ELR (cell line): Measurements from ENCODE around the gene KCNIP4.
"Not testable (repeated sequence)": the region's sequence is repeated elsewhere in the genome, so short reads cannot be mapped to it uniquely, and the experiment has no call there.

Source experiments
- DNase-seq: peaks from one replicate; pipeline ENCODE4 v3.0.0-alpha.2; 2015; ENCODE audit warnings: low read depth

KCNIP4 gene

DNA sequence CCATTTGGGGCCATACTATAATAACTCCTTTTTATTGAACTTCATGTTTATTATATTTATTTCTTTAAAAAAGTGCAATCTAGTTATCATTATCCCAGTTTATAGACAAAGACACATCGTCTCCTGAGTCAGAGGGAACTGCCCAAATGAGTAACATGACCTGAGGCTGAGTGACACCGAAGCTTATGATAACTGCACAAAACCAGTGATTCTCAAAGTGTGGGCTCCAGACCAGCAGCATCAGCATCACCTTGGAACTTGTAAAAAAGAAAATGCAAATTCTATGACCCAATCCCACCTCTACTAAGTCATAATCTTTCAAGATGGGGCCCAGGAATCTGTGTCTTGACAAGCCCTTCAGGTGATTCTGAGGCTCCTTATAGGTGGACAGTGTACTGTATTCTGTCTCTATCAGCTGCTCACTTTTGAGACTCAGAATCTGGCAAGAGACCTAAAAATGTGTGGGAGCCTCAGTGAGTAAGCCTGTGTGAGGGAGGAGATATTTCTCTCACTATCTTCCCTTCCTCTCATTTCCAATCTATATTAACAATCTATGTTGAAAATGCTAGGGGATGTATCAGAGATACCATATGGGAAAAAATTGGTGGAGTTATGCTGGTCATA, 1101.3 kb downstream of the KCNIP4 start:
- DNase-seq = peak; percentile 22

DNA sequence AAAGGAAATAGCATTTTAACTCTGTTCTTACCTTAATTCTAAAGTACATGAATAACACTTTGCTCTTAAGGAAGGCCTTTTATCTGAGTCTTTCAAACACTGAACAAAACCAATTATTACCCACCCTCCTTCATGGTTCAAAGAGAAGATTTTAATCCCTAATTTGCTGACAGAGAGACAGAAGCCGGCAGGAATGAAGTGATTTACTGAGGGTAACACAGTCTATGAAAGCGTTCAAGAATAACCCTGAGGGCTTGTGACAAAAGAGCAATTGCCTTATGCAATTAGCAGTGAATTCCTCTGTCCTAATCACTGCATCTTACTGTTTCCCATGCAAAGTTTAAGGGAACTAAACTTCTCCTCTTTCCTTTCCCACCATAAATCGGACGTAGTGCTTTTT, 1104.3 kb downstream of the KCNIP4 start:
- DNase-seq = no peak

DNA sequence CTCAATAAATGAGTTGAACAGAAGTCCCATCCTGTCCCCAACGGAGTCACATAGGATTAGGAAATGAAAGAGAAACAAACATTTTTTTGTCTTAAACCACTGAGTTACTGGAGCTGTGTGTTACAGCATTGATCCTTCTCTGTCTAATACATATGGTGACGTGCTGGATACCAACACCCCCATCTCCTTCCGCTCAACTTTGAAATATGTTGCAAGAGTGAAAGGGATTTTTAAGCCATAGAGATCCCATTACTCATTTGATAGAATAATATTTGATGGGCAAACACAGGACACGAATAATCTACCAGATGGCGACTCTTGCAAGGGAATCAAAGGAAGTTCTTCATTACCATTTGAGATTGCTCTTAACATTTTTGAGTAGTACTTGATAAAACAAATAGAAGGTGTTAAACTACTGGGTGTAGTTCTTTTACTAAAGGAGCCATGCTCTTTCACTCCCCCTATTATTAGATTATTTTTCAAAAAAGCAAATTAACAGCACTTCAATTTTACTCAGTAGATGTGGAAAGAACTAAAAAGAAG, 1107.9 kb downstream of the KCNIP4 start:
- no peak for DNase-seq

DNA sequence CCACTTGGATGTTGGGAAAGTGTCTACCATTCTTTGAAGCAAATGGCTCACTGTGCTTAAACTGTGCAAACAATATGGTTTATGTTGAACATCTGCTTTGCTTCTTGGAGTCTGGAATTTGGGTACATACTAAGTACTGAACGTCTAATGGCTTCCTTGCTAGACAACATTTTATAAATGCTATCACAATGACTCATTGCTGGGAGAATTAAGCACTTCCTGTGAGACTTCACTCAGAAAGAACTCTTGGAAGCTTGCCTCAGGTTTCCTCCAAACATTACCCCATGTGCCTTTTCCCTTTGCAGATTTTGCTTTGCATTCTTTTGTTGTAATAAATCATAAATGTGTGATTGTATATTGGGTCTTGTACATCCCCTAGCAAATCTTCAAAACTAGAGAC, 1108.6 kb downstream of the KCNIP4 start:
- DNase-seq = peak; percentile 78

DNA sequence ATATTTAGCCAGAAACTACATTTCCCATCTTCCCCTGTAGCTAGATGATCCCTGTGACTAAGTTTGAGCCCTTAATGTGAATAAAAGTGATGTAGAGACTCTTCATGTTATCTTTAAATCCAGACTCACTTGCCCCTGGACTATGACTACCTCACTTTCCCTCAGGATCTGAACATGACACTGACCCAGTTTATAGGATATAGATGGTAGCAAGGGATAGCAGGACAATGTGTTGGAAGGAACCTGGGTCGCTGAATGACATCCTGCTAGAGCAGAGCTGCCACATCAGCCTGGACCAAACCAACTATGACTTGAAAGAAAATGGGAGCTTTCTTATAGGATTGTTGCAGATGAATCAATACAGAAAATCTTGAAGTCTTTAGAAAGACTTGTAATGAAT, 1110.1 kb downstream of the KCNIP4 start:
- no peak for DNase-seq

DNA sequence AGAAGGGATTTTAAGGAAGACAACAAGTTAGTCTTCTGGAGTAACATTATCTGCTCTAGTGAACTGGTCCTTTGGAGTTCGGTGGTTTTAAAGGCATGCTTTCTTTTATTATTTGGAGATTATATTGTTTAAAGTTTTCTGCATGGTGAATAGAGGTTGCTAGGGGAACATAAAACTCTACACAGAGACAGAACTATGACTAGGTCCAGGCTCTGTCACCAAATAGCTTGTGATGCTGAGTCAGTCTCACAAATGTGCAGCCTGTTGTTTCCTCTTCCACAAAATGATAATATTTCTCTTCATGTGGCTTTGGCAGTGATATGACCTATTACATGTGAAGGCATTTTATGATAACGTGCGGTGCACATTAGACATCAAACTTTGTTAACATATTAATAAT, 1115.7 kb downstream of the KCNIP4 start:
- peak; percentile 23 for DNase-seq

DNA sequence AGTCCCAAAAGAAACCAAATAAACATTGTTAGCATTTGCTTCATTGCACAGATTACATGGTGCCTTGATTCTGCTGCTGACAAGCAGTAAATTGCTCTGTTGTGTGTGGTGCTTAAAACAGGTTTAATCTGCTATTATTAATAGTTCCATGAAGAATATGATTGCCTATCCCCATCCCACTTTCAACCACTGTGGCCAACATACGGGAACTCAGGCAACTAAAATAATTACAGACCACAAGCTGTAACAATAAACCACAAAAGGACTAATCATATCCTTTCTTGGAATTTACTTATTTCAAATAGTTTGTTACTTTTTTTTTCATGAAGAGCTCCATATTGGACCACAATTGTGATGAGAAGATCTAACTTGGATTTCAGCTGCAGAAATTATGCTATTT, 1116.8 kb downstream of the KCNIP4 start:
- peak; percentile 5 for DNase-seq

DNA sequence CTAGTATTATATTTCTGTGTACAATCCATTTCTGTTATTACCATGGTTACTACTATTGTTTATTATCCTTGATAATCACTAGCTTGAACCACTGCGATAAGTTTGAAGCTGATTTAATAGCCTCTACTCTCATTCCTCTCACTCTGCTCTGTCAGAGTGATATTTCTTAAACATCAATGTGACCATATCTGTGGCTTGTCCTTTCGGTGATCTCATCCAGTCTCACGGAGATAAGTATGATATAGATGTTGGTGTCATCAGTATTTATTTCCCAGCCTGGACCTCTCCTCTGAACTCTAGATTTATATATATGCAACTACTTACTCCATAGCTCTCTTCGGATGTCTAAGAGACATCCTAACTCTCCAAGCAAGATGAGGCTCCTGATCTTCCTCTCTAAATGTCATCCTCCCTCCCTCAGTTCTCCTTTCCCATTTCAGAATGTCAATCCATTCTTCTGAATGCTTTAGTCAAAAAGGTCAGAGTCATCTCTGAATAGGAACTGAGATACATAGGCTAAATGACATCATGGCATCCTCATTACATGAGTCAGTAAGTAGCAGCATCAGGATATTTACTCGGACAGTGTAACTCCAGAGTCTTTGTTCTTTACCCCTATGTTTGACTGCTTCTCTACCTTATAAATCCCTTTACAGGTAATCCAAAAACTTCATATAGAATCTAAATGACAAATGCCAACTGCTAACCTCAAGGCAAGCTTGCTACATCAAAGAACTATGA, 1118.8 kb downstream of the KCNIP4 start:
- DNase-seq = peak; percentile 50

DNA sequence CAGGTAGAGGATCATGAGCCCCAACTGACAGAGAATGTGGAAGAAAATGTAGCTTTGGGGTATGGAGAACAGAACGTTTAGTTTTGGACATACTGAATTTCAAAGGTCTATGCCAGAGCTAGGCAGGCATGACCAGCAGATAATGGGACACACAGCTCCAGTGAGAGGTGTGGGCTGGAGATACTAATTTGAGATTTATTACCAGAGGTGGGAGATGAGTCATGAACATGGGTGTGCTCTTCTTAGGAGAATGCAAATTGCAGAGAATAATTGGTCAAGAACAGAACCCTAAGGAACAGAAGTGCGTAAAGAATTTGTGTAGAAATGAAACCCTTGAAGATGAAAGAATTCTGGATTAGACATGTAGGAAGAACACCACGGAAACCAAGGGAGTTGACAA, 1123.1 kb downstream of the KCNIP4 start:
- DNase-seq = no peak

DNA sequence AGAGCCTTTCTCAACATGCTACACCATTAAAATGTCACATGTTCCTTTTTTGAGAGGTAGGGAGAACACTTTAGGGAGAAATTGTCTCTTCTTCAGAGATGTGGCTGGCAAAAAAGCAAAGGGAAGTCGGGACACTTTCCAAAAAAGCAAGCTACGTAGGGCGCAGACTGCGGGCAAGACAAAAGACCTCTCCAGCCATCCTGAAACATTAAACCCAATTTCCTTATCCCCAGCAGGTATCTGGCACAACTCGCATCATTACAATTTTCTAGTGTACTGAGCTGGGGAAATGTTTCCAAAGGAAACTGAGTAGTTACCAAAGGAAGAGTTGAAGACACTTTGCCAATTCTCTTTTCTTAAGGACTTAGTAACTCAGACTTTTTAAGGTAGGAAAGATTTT, 1132.3 kb downstream of the KCNIP4 start:
- no peak for DNase-seq

DNA sequence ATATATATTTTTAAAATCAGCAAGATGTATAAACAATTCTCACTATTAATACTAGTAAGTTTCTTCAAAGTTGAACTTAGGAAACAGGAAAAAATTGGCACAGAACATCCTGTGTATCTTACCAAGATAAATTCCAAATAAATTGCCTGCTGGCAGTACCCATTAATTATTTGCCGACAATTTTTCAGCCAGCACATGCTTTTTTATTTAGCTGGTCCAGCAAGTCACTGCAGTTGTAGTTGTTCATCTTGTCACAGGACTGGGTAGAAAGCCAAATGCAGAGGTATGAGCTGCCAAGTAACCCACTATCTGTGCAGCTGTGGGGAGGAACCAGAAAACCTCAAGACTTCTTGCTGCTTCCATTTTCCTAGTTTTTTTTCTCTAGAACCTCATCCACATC, 1134.9 kb downstream of the KCNIP4 start:
- DNase-seq = no peak

DNA sequence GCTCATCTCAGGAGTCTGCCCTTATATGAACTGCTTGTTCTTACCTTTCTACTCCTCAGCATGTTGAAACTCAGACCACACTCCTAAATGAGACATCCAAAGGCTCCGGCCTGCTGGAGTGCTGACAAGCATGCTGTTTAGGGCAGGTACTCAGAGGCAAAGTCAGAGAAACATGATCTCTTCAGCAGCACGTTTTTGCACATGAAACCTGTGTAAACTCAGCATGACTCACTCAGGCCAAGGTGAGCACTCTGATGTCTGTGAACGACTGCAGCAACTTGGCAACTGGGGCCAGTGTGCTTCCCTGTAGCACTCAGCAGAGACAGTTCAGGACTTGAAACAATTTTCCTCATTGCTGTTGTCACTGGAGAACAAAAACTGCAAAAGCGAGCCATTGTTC, 1138.8 kb downstream of the KCNIP4 start:
- no peak for DNase-seq

DNA sequence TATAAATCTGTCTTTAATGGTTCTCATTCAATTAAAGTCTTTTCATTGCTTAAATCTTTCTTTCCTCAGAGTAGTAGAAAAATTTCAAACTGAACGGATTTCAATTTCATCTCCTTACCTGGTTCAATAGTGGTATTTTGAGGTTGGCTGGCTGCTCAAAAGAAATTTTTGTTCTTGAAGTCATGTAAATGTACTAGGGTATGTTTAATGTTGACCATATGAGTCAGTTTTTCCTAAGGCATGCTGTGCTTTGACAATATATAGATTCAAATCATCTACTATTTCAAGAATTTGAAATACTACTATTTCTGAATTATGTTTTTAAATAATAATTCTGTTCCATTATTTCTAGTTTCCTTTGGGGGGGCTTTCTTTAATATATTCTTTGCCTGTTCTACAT, 1142.9 kb downstream of the KCNIP4 start:
- no peak for DNase-seq

DNA sequence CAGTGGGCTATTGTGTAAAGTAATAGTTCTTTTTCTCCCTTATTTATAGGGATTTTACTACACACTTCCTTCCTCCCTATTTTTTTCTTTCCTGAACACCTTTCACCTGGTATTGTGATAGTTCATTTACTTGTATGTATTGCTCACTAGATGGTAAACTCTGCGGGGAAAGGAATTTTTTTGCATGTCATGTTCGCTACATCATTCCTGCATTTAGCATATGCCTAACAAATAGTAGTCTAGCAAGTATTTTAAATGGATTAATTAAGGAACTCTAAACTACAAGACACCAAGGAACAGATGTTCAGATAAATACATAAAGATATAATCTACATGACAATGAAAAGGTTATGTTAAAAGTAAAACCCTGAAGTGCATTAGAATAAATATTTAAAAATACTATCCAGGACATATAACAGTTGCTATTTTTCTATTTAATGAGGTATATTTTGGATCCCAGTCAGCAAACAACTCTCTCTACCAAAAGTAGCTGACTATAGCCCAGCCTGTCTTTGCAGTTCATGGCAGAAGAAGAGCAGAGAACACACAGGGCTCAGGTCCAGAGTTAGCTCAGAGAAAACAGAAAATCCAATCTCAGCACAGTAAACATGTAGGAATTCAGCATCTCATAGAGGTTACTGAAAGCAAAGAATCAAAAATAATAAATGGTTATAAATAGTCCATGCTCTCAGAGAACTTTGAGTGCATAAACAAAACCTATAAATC, 1160.5 kb downstream of the KCNIP4 start:
- no peak for DNase-seq

DNA sequence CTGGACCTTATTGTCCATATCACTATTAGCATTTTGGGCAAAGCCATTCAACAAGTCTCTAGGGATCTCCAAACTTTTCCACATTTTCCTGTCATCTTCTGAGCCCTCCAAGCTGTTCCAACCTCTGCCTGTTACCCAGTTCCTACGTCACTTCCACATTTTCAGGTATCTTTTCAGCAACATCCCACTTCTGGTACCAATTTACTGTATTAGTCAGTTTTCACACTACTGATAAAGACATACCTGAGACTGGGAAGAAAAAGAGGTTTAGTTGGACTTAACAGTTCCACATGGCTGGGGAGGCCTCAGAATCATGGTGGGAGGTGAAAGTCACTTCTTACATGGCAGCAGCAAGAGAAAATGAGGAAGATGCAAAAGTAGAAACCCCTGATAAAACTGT, 1165.4 kb downstream of the KCNIP4 start:
- not testable (repeated sequence) for DNase-seq

DNA sequence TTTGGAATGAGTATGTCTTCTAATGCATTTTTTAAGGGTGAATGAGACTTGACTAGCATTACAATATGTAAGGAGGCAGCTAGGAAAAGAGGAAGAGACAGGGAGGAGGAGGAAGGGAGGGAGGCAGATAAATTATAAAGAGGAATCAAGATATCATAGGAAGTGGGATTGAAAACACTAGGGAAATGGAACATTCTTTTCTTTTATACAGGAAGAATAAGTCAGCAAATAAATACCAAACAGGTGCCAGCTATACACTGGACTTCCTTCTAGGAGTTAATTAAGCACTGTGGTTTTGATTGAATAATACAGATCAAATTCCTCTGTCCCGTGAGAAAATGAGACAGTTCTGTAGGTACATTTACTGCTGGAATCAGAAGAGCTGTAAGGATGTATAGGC, 1169.7 kb downstream of the KCNIP4 start:
- no peak for DNase-seq

DNA sequence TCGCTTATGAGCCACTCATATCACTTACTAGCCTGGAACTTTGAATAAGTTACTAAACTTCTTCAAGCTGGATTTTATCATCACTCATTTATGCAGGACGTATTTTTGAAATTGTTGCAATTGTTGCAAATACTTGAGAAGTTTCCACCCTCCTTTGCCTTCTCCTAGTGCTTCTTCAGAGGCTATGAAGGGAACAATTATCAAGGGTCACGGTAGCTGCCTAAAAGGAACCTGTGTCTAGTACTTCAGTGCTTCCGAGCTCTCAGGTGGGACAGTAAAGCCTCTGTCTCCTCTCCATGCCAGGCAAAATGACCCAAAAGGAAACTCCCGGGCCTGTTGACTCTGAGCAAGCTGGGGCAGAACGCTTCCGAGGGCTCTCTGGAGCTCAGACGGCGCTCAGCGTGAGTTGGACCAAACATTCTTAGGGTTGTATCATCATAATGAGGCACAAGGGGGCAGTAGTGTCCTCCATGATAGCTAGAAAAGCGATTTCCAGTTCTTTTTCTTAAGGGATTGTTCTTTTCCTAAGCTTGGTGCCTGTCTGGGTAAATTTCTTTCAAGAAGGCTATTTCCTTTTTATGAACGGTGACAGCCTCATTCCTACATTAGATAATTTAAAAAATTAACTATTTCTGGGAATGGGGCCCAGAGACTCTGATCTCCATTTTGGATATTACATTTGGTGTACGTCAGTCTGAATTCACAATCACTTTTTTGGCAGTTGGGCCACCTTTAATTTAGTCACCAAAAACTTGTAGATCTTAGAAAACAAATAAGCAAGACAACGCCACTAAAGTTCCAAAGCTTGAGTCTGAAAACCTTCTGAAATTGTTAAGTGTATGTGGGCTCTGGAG, 1175.2 kb downstream of the KCNIP4 start:
- DNase-seq = peak; percentile 71

DNA sequence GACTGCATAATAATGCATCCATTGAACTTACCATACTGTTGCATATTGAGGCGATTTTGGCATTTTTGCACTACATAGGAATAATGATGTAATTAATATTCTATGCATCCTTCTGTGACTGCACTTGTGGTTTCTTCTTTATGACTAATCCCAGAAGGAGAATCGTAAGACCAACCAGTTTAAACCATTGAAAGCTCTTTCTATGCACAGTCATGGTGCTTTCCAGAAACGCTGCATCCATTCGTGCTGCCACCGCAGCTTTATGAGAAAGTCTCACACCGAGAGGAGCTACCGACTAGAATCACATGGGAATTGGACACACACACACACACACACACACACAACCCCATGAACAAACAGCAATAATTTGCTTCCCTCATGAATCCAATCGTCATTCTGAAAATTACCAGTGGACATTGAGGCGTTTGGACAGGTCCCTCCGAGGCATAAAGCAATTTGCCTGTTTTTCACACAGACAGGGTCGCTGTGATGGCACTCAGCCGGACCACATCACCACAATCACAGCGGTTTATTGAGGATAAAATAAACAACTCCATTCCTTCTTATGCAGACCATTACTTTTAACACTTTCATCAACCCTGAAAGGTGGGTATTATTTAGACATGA, 1184.1 kb downstream of the KCNIP4 start:
- peak; percentile 53 for DNase-seq

DNA sequence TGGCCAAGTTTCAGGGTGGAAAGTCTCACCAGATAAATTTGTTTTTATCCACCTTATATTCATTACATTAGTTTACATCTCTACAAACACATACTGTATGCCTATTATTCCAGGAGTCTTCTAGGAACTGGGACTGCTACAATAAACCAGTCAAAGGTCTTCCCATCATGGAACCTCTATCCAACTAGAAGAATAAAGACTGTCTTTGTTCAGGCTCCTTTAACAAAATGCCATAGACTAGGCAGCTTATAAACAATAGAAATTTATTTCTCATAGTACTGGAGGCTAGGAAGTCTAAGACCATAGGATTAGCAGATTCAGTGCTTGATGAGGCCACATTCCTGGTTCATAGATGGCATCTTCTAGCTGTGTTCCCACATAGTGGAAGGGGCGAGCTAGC, 1186.7 kb downstream of the KCNIP4 start:
- no peak for DNase-seq

DNA sequence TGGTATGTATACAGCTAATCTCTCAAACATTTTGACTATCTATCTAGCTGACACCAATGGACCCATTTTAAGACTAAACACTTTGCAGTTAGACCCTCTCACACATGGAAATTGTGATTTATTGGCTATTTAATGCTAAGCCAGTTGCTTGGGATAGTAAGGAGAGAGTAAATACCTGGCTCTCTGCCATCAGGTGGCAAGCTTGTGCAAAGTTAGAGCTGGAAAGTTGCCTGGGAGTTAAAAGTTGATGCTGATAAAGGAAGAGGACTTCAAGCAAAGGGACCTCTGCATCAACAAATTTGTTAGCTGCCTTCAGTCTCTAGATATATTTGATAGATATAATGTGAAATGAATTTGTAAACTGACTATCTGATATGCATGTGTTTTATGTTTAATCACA, 1187.2 kb downstream of the KCNIP4 start:
- no peak for DNase-seq

DNA sequence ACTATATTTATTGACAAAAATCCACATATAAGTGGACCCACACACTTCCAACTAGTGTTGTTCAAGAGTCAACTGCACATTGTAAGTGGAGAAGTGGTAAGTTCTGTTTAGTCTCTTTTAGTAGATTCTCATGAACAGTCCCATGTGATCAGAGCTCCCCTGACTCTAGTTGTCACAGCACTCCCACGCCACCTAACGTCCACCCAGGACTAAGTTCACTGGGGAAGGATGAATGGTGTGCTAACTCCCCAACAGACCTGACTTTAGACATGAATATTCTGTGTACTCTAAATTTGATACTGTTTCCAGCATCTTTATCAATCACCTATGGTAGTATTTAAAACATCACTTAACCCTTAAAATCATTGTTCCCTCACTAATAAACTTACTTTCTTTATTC, 1188.5 kb downstream of the KCNIP4 start:
- peak; percentile 4 for DNase-seq

DNA sequence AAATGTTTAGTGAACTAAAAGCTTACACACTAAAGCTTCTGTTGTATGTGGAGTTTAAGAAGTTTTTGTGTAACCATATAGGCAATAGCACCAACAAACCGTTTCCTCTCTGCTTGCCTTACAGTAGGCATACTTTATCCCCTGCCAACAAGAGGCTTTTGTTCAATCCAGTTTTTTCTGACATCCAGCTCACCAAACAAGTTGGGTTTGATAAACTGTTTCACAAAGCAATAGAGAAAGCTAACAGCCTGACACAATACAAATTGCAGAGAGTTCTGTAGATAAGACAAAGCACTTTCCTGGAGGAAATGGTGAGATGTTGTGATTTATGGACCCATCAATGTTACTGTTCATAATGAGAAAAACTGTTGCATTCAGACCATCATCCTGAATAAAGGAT, 1194.5 kb downstream of the KCNIP4 start:
- DNase-seq = no peak
